Activated naive CD4-positive, alpha-beta T cell treated with anti-CD3 and anti-CD28 coated beads, Interleukin-2, amount 50 U/mL, for 16 hours (primary cell): ENCODE results near the gene SLC1A7.
A peak's percentile ranks its signal among the peaks of the same experiment; 100 is the strongest.

Experiments used
- DNase-seq: peaks from one replicate; pipeline ENCODE4 v3.0.0-alpha.2; 2020

SLC1A7 gene

GRCh38 chr1:53075206-53075605 is 67.2 kb downstream of the SLC1A7 start:
- DNase-seq, result no peak

- peak; percentile 5 for DNase-seq
These were observed 67.9 kb downstream of the SLC1A7 start for GRCh38 chr1:53074313-53075154.

- no peak for DNase-seq
These were observed 68.5 kb downstream of the SLC1A7 start for GRCh38 chr1:53073868-53074311.

- DNase-seq, result no peak
These were observed 69.2 kb downstream of the SLC1A7 start for GRCh38 chr1:53073287-53073686.

- DNase-seq, result no peak
These were observed 70.5 kb downstream of the SLC1A7 start for GRCh38 chr1:53071915-53072314.

- DNase-seq, result no peak
These were observed 71.1 kb downstream of the SLC1A7 start for GRCh38 chr1:53071167-53071865.

- DNase-seq, result no peak
These were observed 71.8 kb downstream of the SLC1A7 start for GRCh38 chr1:53070621-53071020.

- DNase-seq, result no peak
These were observed 72.6 kb downstream of the SLC1A7 start for GRCh38 chr1:53069663-53070327.

GRCh38 chr1:53069265-53069662 is 73.2 kb downstream of the SLC1A7 start:
- no peak for DNase-seq

- DNase-seq, result no peak
These were observed 73.9 kb downstream of the SLC1A7 start for GRCh38 chr1:53068314-53069099.

- DNase-seq, result no peak
These were observed 74.6 kb downstream of the SLC1A7 start for GRCh38 chr1:53067886-53068285.

GRCh38 chr1:53066891-53067738 is 75.3 kb downstream of the SLC1A7 start:
- no peak for DNase-seq

GRCh38 chr1:53066488-53066887 is 76.0 kb downstream of the SLC1A7 start:
- no peak for DNase-seq

GRCh38 chr1:53065391-53065790 is 77.0 kb downstream of the SLC1A7 start:
- DNase-seq, result no peak

GRCh38 chr1:53063744-53064515 is 78.5 kb downstream of the SLC1A7 start:
- no peak for DNase-seq

- DNase-seq, result no peak
These were observed 79.5 kb downstream of the SLC1A7 start for GRCh38 chr1:53062708-53063591.

GRCh38 chr1:53061859-53062707 is 80.4 kb downstream of the SLC1A7 start, which contains the start of gene PODN:
TSS of gene PODN (plus strand) at chr1:53062213. CDS start at chr1:53069856, 7,643 bp downstream.
- no peak for DNase-seq

- no peak for DNase-seq
These were observed 81.1 kb downstream of the SLC1A7 start for GRCh38 chr1:53061123-53061858.
